PC-9 (cell line): ENCODE data around the gene COL27A1. TPM values are rescaled to one million over a fixed set of nuclear protein-coding genes. Genes with fewer than 3 reads are reported as not detected.

Experiments used
- BruUV-seq: library from RNA; stranded (reverse); fragments of 400-500 nt; replicated peaks from 2 replicates; lab custom pipeline; 2021; lab: Mats Ljungman, UMichigan
- CTCF ChIA-PET: fragments of 300-600 bp; sonication (Branson Sonifier 250); formaldehyde crosslinking; loops from one replicate; lab custom pipeline; 2022; ENCODE audit warnings: antibody characterized with exemption; lab: Charles Lee
- POLR2A ChIA-PET: fragments of 300-600 bp; sonication (Branson Sonifier 250); formaldehyde crosslinking; loops from one replicate; lab custom pipeline; 2022; ENCODE audit warnings: antibody characterized with exemption; ENCODE audit not compliant: unreplicated experiment; lab: Charles Lee
- DNase-seq, 2 experiments: peaks; one replicate each; pipeline versions ENCODE4 v3.0.0 to v3.0.0-alpha.2; 2015 to 2022; ENCODE audit warnings: mixed read lengths in 1 of 2
- H2AFZ ChIP-seq: fragments of 200-600 bp; sonication (generic); 2 replicates; pipeline ENCODE4 v1.8.1; 2017; ENCODE audit warnings: antibody characterized with exemption
- H3F3A ChIP-seq: fragments of 200-600 bp; sonication (generic); 2 replicates; pipeline ENCODE4 v1.8.1; 2017; ENCODE audit warnings: antibody characterized with exemption, mild to moderate bottlenecking, low read depth; ENCODE audit not compliant: insufficient read depth
- H3K27ac ChIP-seq: fragments of 200-600 bp; sonication (generic); 2 replicates; pipeline ENCODE4 v1.6.1; 2016; ENCODE audit warnings: mixed run types
- H3K27me3 ChIP-seq: fragments of 200-600 bp; sonication (generic); 2 replicates; pipeline ENCODE4 v1.6.1; 2016; ENCODE audit warnings: low read depth, mixed run types; ENCODE audit not compliant: insufficient read depth
- H3K36me3 ChIP-seq: fragments of 200-600 bp; sonication (generic); 2 replicates; pipeline ENCODE4 v1.6.1; 2016; ENCODE audit warnings: low read depth, mixed run types
- H3K4me1 ChIP-seq: fragments of 200-600 bp; sonication (generic); replicated peaks from 2 replicates; pipeline ENCODE4 v1.6.1; 2016; ENCODE audit warnings: mixed run types; ENCODE audit not compliant: insufficient read depth
- H3K4me2 ChIP-seq: fragments of 200-600 bp; sonication (generic); 2 replicates; pipeline ENCODE4 v1.6.1; 2017; ENCODE audit warnings: mixed run types
- H3K4me3 ChIP-seq: fragments of 200-600 bp; sonication (generic); 2 replicates; pipeline ENCODE4 v1.6.1; 2016; ENCODE audit warnings: mixed run types
- H3K79me2 ChIP-seq: fragments of 200-600 bp; sonication (generic); 2 replicates; pipeline ENCODE4 v1.6.1; 2017; ENCODE audit warnings: low read depth, mixed run types
- H3K9me2 ChIP-seq: fragments of 200-600 bp; sonication (generic); 2 replicates; pipeline ENCODE4 v1.8.1; 2017; ENCODE audit warnings: mild to moderate bottlenecking; ENCODE audit not compliant: insufficient read depth
- H3K9me3 ChIP-seq: fragments of 200-600 bp; sonication (generic); 2 replicates; pipeline ENCODE4 v1.8.1; 2016; ENCODE audit warnings: low read depth; ENCODE audit not compliant: insufficient read depth
- H4K20me1 ChIP-seq: fragments of 200-600 bp; sonication (generic); 2 replicates; pipeline ENCODE4 v1.8.1; 2017; ENCODE audit not compliant: insufficient read depth
- EZH2 ChIP-seq: fragments of 200-600 bp; sonication (generic); IDR thresholded peaks from 2 replicates; pipeline ENCODE4 v1.8.0; 2017; ENCODE audit warnings: antibody characterized with exemption, low read depth
- intact Hi-C: fragments of 100-400 bp; cut with micrococcal nuclease; formaldehyde crosslinking; loops from one replicate; pipeline ENCODE4 v1.10.0; 2022; ENCODE audit not compliant: unreplicated experiment
- total RNA-seq: library from RNA; stranded (reverse); gene quantifications from 2 replicates; pipeline ENCODE4 v1.2.3, GENCODE V29; 2021
- TF ChIP-seq, protein P1 (sequence below): fragments of 200-600 bp; sonication (generic); conservative IDR thresholded peaks from 2 replicates; pipeline ENCODE4 v1.6.1; 2017; ENCODE audit warnings: mixed run types, antibody characterized with exemption, mild to moderate bottlenecking, moderate library complexity

The COL27A1 gene
- total RNA-seq, 1 experiment from 2014 or later = 0.39 TPM

GRCh38 chr9:114176624-114177291 lies 21.4 kb downstream of the COL27A1 start:
- Histone ChIP-seq H4K20me1 (no peaks in the 10 kb centered on the region), H3K27me3 (no peaks in the 10 kb centered on the region), H3F3A (no peaks in the 10 kb centered on the region), H3K4me3 (no peak overlapping the region), H3K27ac (no peak overlapping the region), H3K4me1 (no peaks in the 10 kb centered on the region), H3K9me2 (no peaks in the 10 kb centered on the region), H3K4me2 (no peak overlapping the region), H2AFZ (no peak overlapping the region), H3K79me2 (no peaks in the 10 kb centered on the region), H3K36me3 (no peaks in the 10 kb centered on the region), H3K9me3 (no peaks in the 10 kb centered on the region)
- ChIA-PET CTCF (interaction anchor here (0.5 kb wide), 1 partner anchor 67 kb away, joined by 4 read pairs; no protein-coding TSS in a partner anchor), POLR2A (no interaction called here)
- TF ChIP-seq, protein P1, sequence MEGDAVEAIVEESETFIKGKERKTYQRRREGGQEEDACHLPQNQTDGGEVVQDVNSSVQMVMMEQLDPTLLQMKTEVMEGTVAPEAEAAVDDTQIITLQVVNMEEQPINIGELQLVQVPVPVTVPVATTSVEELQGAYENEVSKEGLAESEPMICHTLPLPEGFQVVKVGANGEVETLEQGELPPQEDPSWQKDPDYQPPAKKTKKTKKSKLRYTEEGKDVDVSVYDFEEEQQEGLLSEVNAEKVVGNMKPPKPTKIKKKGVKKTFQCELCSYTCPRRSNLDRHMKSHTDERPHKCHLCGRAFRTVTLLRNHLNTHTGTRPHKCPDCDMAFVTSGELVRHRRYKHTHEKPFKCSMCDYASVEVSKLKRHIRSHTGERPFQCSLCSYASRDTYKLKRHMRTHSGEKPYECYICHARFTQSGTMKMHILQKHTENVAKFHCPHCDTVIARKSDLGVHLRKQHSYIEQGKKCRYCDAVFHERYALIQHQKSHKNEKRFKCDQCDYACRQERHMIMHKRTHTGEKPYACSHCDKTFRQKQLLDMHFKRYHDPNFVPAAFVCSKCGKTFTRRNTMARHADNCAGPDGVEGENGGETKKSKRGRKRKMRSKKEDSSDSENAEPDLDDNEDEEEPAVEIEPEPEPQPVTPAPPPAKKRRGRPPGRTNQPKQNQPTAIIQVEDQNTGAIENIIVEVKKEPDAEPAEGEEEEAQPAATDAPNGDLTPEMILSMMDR = no peak
- TF ChIP-seq EZH2 = no peak
- no TSS peak for BruUV-seq
- intact Hi-C loops = no loop called here
- no peak for DNase-seq

- TF ChIP-seq, protein P1 = no peak
- TF ChIP-seq EZH2 = no peak
- H3K4me3 ChIP-seq = no peak overlapping the region
- no peaks in the 10 kb centered on the region for H3K4me1 ChIP-seq
- no peaks in the 10 kb centered on the region for H4K20me1 ChIP-seq
- BruUV-seq = no TSS peak
- H3K27ac ChIP-seq = no peak overlapping the region
- intact Hi-C loops = no loop called here
- H3K9me2 ChIP-seq = no peaks in the 10 kb centered on the region
- H3K36me3 ChIP-seq = no peaks in the 10 kb centered on the region
- H3F3A ChIP-seq = no peaks in the 10 kb centered on the region
- ChIA-PET POLR2A (no interaction called here), CTCF (no interaction called here)
- no peak overlapping the region for H3K4me2 ChIP-seq
- no peaks in the 10 kb centered on the region for H3K27me3 ChIP-seq
- H2AFZ ChIP-seq = no peak overlapping the region
- no peaks in the 10 kb centered on the region for H3K9me3 ChIP-seq
- no peaks in the 10 kb centered on the region for H3K79me2 ChIP-seq
- DNase-seq = no peak
These were observed 22.2 kb downstream of the COL27A1 start for GRCh38 chr9:114177423-114178064.

DNA sequence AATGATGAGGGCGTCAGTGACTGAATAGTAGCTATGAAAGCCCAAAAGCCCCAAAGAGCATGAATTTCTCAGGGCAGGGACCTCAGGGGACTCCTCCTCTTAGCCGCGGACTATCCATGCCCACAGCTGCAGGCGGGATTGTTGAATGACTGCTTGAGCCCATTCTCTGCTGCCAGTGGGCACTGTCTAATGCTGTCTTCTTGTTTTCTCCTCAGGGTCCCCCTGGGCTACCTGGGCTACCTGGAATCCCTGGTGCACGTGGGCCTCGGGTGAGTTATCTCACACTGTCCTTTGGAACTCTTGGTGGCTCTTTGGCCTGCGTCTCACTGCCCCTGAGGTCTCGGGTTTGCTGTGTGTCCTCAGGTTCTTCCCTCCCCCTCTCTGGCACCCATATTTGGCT lies 22.7 kb downstream of the COL27A1 start:
- Histone ChIP-seq H3K79me2 (no peaks in the 10 kb centered on the region), H3K27ac (no peak overlapping the region), H3K4me2 (no peak overlapping the region), H3K4me1 (no peaks in the 10 kb centered on the region), H3K27me3 (no peaks in the 10 kb centered on the region), H2AFZ (no peak overlapping the region), H3K36me3 (no peaks in the 10 kb centered on the region), H3K4me3 (no peak overlapping the region), H3K9me2 (no peaks in the 10 kb centered on the region), H4K20me1 (no peaks in the 10 kb centered on the region), H3F3A (no peaks in the 10 kb centered on the region), H3K9me3 (no peaks in the 10 kb centered on the region)
- ChIA-PET CTCF (no interaction called here), POLR2A (no interaction called here)
- DNase-seq = no peak
- intact Hi-C loops = no loop called here
- TF ChIP-seq, protein P1 = no peak
- no peak for TF ChIP-seq EZH2
- BruUV-seq = no TSS peak
